BLaER1 treated with 17β-estradiol and CSF1 and Interleukin-3, amounts not matched to agents 10 nM and 100 nM (cell line): Measurements from ENCODE around the gene NUDT14.
A peak's percentile ranks its signal among the peaks of the same experiment; 100 is the strongest.

ENCODE experiments used
- H3K27ac ChIP-seq, 11 experiments: shearing (Covaris generic); formaldehyde crosslinking; 2 replicates each; pipeline ENCODE4 v1.8.1; 2022
- H3K27me3 ChIP-seq, 11 experiments: shearing (Covaris generic); formaldehyde crosslinking; 2 replicates each; pipeline ENCODE4 v1.8.1; 2022
- H3K36me3 ChIP-seq, 11 experiments: shearing (Covaris generic); formaldehyde crosslinking; 2 replicates each; pipeline ENCODE4 v1.8.1; 2022
- H3K4me1 ChIP-seq, 10 experiments: shearing (Covaris generic); formaldehyde crosslinking; 2 replicates each; pipeline ENCODE4 v1.8.1; 2022
- H3K4me2 ChIP-seq, 11 experiments: shearing (Covaris generic); formaldehyde crosslinking; 2 replicates each; pipeline ENCODE4 v1.8.1; 2022
- H3K4me3 ChIP-seq, 10 experiments: shearing (Covaris generic); formaldehyde crosslinking; 2 replicates each; pipeline ENCODE4 v1.8.1; 2022
- H3K9ac ChIP-seq, 11 experiments: shearing (Covaris generic); formaldehyde crosslinking; 2 replicates each; pipeline ENCODE4 v1.8.1; 2022
- H3K9me3 ChIP-seq, 11 experiments: shearing (Covaris generic); formaldehyde crosslinking; replicated peaks in 1 of 11; 2 replicates each; pipeline ENCODE4 v1.8.1; 2022
- H4K20me1 ChIP-seq, 11 experiments: shearing (Covaris generic); formaldehyde crosslinking; 2 replicates each; pipeline ENCODE4 v1.8.1; 2022
- Cebpa-rat ChIP-seq, 11 experiments: shearing (Covaris generic); IDR thresholded peaks; 2 replicates each; pipeline ENCODE4 v1.8.1; 2022

Gene NUDT14

DNA sequence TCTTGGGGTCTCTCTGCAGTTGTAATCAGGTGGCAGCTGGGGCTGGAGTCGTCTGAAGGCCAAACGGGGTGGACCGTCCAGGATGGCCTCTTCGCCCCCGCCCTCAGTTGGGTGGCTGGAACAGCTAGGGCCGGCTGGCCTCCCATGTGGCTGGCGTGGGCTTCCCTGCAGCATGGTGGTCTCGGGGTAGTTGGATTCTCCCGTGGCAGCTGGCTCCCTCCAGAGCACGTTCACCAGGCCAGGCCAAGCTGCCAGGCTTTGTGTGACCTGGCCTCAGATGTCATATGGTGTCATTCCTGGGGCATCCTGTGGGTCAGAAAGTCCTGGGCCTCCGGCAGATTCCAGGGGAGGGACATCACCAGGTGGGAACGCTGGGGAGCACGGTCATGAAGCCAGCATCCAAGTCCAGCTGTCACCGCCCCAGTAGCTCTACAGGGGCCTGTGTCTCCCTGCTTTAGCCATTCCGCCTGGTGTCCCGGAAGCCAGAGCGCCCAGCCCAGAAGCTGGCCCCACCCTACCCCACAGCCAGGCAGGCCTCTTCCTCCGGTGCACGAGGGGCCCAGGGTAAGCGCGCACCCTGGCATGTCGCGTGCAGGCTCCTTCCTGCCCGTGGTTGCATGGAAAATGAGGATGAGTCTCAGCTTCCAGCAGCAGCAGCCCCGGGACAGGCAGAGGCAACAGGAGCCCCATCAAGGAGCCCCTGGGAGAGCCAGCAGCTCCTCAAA is 1.3 kb upstream of the NUDT14 start:
- Histone ChIP-seq H3K4me3 (no peak overlapping the region; a peak in 1 of 20 replicates), H3K4me1 (peaks cover 46 to 77% (median 72%) of the 10 kb centered on the region in 10 experiments), H3K9ac (peak overlapping the region in 8 of 11 experiments; percentile 7 to 44 (median 31); a peak in 9 of 22 replicates), H3K27me3 (peaks cover 0 to 15% (median 0%) of the 10 kb centered on the region in 11 experiments; a peak in 3 of 22 replicates), H3K27ac (peak overlapping the region in 3 of 11 experiments; percentile 11 to 27 (median 15); a peak in 2 of 22 replicates), H3K36me3 (no peaks in the 10 kb centered on the region), H3K9me3 (peaks cover 0 to 3% (median 1%) of the 10 kb centered on the region in 11 experiments; a peak in 10 of 22 replicates), H3K4me2 (peak overlapping the region; percentile 74 to 98 (median 82)), H4K20me1 (peaks cover 7 to 32% (median 28%) of the 10 kb centered on the region in 11 experiments; a peak in 17 of 22 replicates)
- no peak for TF ChIP-seq Cebpa-rat (IDR thresholded peaks at IDR 0.05)

DNA sequence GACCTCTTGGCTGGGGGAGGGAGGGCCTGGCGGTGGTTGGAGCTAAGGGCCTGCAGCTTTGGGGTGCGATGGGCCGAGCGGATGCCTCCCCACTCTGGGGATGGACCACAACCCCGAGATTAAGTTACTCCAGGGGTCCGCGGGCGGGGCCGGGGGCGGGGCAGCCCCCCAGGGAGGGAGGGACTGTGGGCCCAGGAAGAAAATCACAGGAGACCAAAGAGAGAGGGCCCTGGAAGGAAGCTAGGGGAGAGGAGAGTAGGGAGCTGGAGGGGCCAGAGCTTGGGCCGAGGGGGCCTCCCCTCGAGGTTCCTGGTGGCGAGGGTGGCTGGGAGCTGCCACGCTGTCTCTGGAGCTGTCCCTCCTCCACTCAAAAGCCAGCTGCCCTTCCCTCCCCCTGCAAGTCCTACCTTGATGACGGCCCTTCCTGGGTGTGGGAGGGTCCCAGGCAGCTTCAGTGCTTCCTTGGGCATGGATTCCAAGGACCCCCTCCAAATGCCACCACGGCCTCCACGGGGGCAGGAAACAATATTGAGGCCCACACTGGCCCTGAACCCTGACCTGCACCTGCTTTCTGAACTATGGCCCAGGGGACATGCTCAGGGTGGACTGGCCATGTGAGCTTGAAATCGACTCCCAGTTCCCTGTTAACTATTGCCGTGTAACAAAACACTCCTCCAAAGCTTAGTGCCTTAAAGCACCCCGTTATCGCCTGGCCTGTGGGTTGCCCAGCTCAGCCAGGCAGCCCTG is 610 bp upstream of the NUDT14 start:
- peaks cover 0 to 16% (median 0%) of the 10 kb centered on the region in 11 experiments; a peak in 3 of 22 replicates for H3K27me3 ChIP-seq
- no peaks in the 10 kb centered on the region for H3K36me3 ChIP-seq
- peak overlapping the region; percentile 74 to 98 (median 82) for H3K4me2 ChIP-seq
- no peak for TF ChIP-seq Cebpa-rat (IDR thresholded peaks at IDR 0.05)
- H3K4me3 ChIP-seq = peak overlapping the region; percentile 55 to 72 (median 61)
- peaks cover 53 to 84% (median 79%) of the 10 kb centered on the region in 10 experiments for H3K4me1 ChIP-seq
- peaks cover 11 to 39% (median 31%) of the 10 kb centered on the region in 11 experiments; a peak in 17 of 22 replicates for H4K20me1 ChIP-seq
- H3K9ac ChIP-seq = peak overlapping the region in 7 of 11 experiments; percentile 44 to 76 (median 72); a peak in 9 of 22 replicates
- peak overlapping the region in 3 of 11 experiments; percentile 46 to 69 (median 65); a peak in 3 of 22 replicates for H3K27ac ChIP-seq
- H3K9me3 ChIP-seq = no peaks in the 10 kb centered on the region

DNA sequence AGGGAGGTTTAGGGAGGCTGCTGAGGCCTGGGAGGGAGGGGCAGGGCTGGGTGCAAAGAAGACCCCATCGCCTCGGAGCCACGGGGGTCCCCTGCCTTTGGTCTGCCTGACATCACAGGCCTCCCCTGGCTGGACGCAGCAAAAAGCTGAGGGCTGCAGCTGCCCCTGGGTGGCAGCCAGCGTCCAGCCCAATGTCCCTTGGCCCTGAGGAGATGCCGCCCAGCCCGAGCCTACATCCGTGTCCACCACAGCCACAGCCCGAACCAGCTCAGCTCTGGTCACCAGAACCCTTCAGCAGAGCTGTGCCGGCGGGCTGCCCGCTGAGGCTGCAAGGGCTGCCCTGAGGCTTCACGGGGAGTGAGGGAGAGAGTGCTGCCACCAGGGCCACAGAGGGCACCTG is 1.9 kb downstream of the NUDT14 start:
- no peaks in the 10 kb centered on the region for H3K36me3 ChIP-seq
- peak overlapping the region in 7 of 11 experiments; percentile 8 to 76 (median 71); a peak in 9 of 22 replicates for H3K9ac ChIP-seq
- H3K4me2 ChIP-seq = peak overlapping the region; percentile 86 to 100 (median 96)
- H3K4me3 ChIP-seq = no peak overlapping the region
- H4K20me1 ChIP-seq = peaks cover 11 to 57% (median 38%) of the 10 kb centered on the region in 11 experiments; a peak in 17 of 22 replicates
- H3K9me3 ChIP-seq = no peaks in the 10 kb centered on the region
- no peak for TF ChIP-seq Cebpa-rat (IDR thresholded peaks at IDR 0.05)
- H3K27me3 ChIP-seq = peaks cover 0 to 13% (median 0%) of the 10 kb centered on the region in 11 experiments; a peak in 3 of 22 replicates
- peaks cover 79 to 95% (median 90%) of the 10 kb centered on the region in 10 experiments for H3K4me1 ChIP-seq
- no peak overlapping the region for H3K27ac ChIP-seq

DNA sequence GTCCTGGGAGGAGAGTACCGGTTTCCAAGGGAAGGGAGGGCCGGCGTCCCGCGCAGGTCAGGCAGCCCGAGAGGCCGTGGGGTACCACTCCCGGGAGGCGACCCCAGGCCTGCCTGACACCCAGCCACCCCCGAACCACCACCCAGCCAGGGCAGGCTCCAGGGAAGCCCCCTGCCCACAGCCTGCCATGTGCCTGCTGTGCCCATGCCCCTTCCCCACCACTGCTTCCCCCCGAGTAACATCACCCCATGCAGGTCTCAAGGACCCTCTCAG is 2.3 kb downstream of the NUDT14 start:
- Histone ChIP-seq H3K27me3 (peaks cover 0 to 13% (median 0%) of the 10 kb centered on the region in 11 experiments; a peak in 3 of 22 replicates), H3K36me3 (no peaks in the 10 kb centered on the region), H3K4me1 (peaks cover 83 to 95% (median 91%) of the 10 kb centered on the region in 10 experiments), H3K27ac (no peak overlapping the region), H3K9me3 (no peaks in the 10 kb centered on the region), H3K4me3 (no peak overlapping the region), H3K9ac (peak overlapping the region in 6 of 11 experiments; percentile 8 to 76 (median 16); a peak in 5 of 22 replicates), H3K4me2 (peak overlapping the region; percentile 42 to 100 (median 96); a peak in 20 of 22 replicates), H4K20me1 (peaks cover 11 to 57% (median 42%) of the 10 kb centered on the region in 11 experiments; a peak in 17 of 22 replicates)
- TF ChIP-seq Cebpa-rat (IDR thresholded peaks at IDR 0.05) = no peak

DNA sequence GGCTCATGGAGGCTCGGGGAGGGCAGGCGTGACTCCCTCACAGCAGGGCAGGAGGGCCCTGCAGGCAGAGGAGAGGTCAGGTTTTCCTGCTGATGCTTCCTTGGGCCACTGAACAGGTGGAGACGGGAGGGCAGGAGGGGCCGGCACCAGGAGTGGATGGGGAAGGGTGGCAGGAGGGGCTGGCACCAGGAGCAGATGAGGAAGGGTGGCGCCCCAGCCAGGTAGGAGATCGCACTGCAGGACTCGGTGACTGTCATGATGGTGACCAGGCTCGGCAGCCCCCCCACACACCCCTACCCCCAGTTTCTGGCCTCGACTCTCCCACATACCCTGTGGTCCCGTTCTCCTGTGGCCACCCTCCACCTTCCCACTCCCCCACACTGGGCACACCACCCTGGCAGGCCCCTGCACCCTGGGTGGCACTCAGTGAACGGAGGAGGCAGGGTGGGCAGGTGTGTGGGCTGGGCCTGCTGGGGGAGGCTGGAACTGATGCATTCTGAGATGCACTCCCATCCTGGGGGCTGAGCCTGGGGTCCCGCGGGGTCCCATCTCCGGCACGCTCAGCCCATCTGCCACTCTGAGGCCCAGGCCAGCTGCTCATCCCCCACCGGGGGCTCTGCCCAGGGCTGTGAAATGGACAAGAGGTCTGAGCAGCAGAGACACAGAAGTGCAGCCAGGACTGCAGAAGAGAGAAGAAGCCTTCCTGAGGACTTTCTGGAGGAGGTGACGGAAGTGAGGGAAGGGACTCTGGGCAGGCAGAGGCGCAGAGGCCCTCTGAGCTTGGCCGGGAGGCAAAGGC is 2.8 kb downstream of the NUDT14 start:
- peak overlapping the region in 5 of 11 experiments; percentile 8 to 19 (median 15); a peak in 5 of 22 replicates for H3K9ac ChIP-seq
- TF ChIP-seq Cebpa-rat (IDR thresholded peaks at IDR 0.05) = no peak
- H3K4me1 ChIP-seq = peaks cover 86 to 95% (median 93%) of the 10 kb centered on the region in 10 experiments

DNA sequence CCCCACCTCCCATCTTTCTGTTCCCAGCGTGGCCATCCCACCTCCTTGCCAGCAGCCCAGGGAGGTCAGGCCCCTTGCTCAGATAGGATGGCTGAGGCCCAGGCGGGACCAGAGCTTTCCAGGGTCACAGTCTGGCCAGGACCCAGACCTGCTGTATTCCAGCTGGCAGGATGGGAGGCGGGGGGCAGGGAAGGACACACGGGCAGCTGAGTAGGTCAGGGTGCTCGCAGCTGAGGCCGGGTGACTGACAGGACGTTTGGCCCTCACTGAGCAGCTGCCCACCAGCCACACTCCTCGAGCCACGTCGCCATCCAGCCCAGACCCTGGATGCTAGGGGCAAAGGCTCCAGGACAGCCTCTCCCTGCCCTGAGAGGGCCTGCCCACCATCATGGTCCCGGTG is 4.0 kb downstream of the NUDT14 start:
- H3K27me3 ChIP-seq = peaks cover 0 to 3% (median 0%) of the 10 kb centered on the region in 11 experiments; a peak in 1 of 22 replicates
- peak overlapping the region in 5 of 11 experiments; percentile 19 to 91 (median 86); a peak in 9 of 22 replicates for H3K27ac ChIP-seq
- H4K20me1 ChIP-seq = peaks cover 11 to 71% (median 55%) of the 10 kb centered on the region in 11 experiments; a peak in 17 of 22 replicates

More for the DNA sequence above, 2.8 kb downstream of the NUDT14 start:
- no peak overlapping the region for H3K4me3 ChIP-seq
- H3K36me3 ChIP-seq = no peaks in the 10 kb centered on the region
- peak overlapping the region in 1 of 11 experiments; percentile 88; a peak in 1 of 22 replicates for H3K27ac ChIP-seq
- no peaks in the 10 kb centered on the region for H3K9me3 ChIP-seq
- peaks cover 11 to 60% (median 47%) of the 10 kb centered on the region in 11 experiments; a peak in 17 of 22 replicates for H4K20me1 ChIP-seq
- H3K27me3 ChIP-seq = peaks cover 0 to 13% (median 0%) of the 10 kb centered on the region in 11 experiments; a peak in 2 of 22 replicates
- H3K4me2 ChIP-seq = peak overlapping the region; percentile 42 to 100 (median 96); a peak in 19 of 22 replicates

DNA sequence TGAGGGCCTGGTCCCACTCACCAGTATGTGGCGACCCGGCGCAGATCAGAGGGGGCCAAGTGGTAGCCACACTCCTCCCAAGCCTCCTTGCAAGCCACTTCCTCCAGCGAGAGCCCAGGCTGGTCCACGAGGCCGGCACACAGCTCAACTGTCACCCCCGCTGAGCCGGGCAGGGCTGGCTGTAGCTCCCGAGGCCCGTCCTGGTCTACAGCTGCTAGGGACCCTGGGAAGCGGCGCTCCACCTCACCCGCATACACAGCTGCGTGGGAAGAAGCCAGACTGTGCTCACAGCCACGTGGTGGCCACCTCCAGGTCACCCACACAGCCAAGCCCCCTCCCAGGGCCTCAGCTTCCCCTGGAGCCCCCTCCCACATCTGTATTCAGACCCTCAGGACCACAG is 4.6 kb downstream of the NUDT14 start:
- Histone ChIP-seq H3K27me3 (0 out of 22 replicates have a peak, but pooled peaks cover 0 to 3% (median 0%) of the 10 kb centered on the region in 11 experiments), H3K9ac (peak overlapping the region in 8 of 11 experiments; percentile 10 to 79 (median 42); a peak in 12 of 22 replicates), H3K27ac (peak overlapping the region in 6 of 11 experiments; percentile 19 to 91 (median 86); a peak in 12 of 22 replicates)

More for the DNA sequence above, 4.0 kb downstream of the NUDT14 start:
- H3K4me3 ChIP-seq = no peak overlapping the region
- H3K4me1 ChIP-seq = peaks cover 77 to 95% (median 94%) of the 10 kb centered on the region in 10 experiments
- no peaks in the 10 kb centered on the region for H3K36me3 ChIP-seq
- TF ChIP-seq Cebpa-rat (IDR thresholded peaks at IDR 0.05) = no peak
- peak overlapping the region; percentile 84 to 100 (median 98) for H3K4me2 ChIP-seq
- H3K9ac ChIP-seq = peak overlapping the region in 4 of 11 experiments; percentile 49 to 79 (median 72); a peak in 6 of 22 replicates
- no peaks in the 10 kb centered on the region for H3K9me3 ChIP-seq

More for the DNA sequence above, 4.6 kb downstream of the NUDT14 start:
- Histone ChIP-seq H3K36me3 (no peaks in the 10 kb centered on the region), H3K4me3 (peak overlapping the region in 3 of 10 experiments; percentile 21 to 38 (median 29); a peak in 2 of 20 replicates), H3K4me2 (peak overlapping the region; percentile 84 to 100 (median 98)), H3K4me1 (peaks cover 73 to 95% (median 94%) of the 10 kb centered on the region in 10 experiments), H4K20me1 (peaks cover 11 to 77% (median 61%) of the 10 kb centered on the region in 11 experiments; a peak in 17 of 22 replicates), H3K9me3 (no peaks in the 10 kb centered on the region)
- TF ChIP-seq Cebpa-rat (IDR thresholded peaks at IDR 0.05) = no peak
